Heart left ventricle (tissue), 16 donors: ENCODE data around the gene C10orf88. TPM values are rescaled to one million over a fixed set of nuclear protein-coding genes. Genes with fewer than 3 reads are reported as not detected.

Source experiments
- ATAC-seq, 4 donors: fragments of 200-7000 bp; cut with Tn5 transposase; one replicate each; pipeline ENCODE4 v1.9.1; 2020 to 2022; ENCODE audit warnings: moderate library complexity in 4 of 4, mild to moderate bottlenecking in 3 of 4, moderate number of reproducible peaks in 1 of 4
- DNase-seq, 5 donors: peaks; one replicate each; pipeline ENCODE4 v3.0.0-alpha.2; 2020
- H3K27ac ChIP-seq, 12 donors: fragments of 200-600 bp; sonication (generic) in 4 of 12; one replicate each; pipeline versions ENCODE4 v1.5.0 to v1.8.0; 2016 to 2022; ENCODE audit warnings: mild to moderate bottlenecking in 2 of 12
- H3K27me3 ChIP-seq, 9 donors: fragments of 200-600 bp; sonication (generic) in 2 of 9; one replicate each; pipeline versions ENCODE4 v1.5.1 to v1.8.0; 2016 to 2022; ENCODE audit warnings: mild to moderate bottlenecking in 3 of 9
- H3K36me3 ChIP-seq, 9 donors: fragments of 200-600 bp; sonication (generic) in 2 of 9; one replicate each; pipeline versions ENCODE4 v1.5.0 to v1.8.0; 2018 to 2022; ENCODE audit warnings: mild to moderate bottlenecking in 2 of 9
- H3K4me1 ChIP-seq, 12 donors: fragments of 200-600 bp; sonication (generic) in 4 of 12; one replicate each; pipeline versions ENCODE4 v1.5.0 to v1.8.0; 2016 to 2022; ENCODE audit warnings: mild to moderate bottlenecking in 3 of 12
- H3K4me3 ChIP-seq, 12 donors: fragments of 200-600 bp; sonication (generic) in 4 of 12; one replicate each; pipeline versions ENCODE4 v1.5.0 to v1.8.0; 2017 to 2022; ENCODE audit warnings: mild to moderate bottlenecking in 9 of 12, moderate library complexity in 4 of 12
- H3K9me3 ChIP-seq, 12 donors: fragments of 200-600 bp; sonication (generic) in 4 of 12; one replicate each; pipeline versions ENCODE4 v1.5.0 to v1.8.0; 2016 to 2022; ENCODE audit warnings: mild to moderate bottlenecking in 1 of 12
- CTCF ChIP-seq, 12 donors: fragments of 200-600 bp; sonication (generic) in 4 of 12; IDR thresholded peaks; one replicate each; pipeline versions ENCODE4 v1.5.0 to v1.8.0; 2018 to 2022; ENCODE audit warnings: antibody characterized with exemption in 12 of 12, mild to moderate bottlenecking in 5 of 12
- POLR2A ChIP-seq, 2 donors: fragments of 450-650 bp; IDR thresholded peaks; one replicate each; pipeline ENCODE4 v1.6.1; 2017; ENCODE audit warnings: antibody characterized with exemption in 2 of 2, mild to moderate bottlenecking in 2 of 2, moderate library complexity in 2 of 2
- WGBS, 4 donors: extraction: QIAGEN DNeasy Blood & Tissue Kit in 2 of 4; methylation state at CpG; one replicate each; pipeline versions ENCODE4 v1.1.5 to v1.1.7; 2013 to 2018; 5-methylcytosine and 5-hydroxymethylcytosine counted together
- intact Hi-C, 10 donors: fragments of 100-400 bp; cut with DNase I; formaldehyde crosslinking; loops; one replicate each; pipeline versions ENCODE4 v1.11.1 to v1.14.2; 2022
- polyA plus RNA-seq, 2 donors: library from polyadenylated mRNA; stranded (reverse); fragments of 200-250 nt; gene quantifications; one replicate each; pipeline ENCODE4 v1.2.3, GENCODE V29; 2013
- total RNA-seq, 9 donors: library from RNA; depleted of rRNA in 2 of 9; stranded (reverse); fragments of >200 nt in 2 of 9; fragmentation: NEBNext Ultra II Directional in 3 of 9; extraction: Animal tissue kit (Norgen Biotek cat#: 25700) in 3 of 9; gene quantifications; one replicate each; pipeline versions ENCODE4 v1.1.0 to v1.2.4, GENCODE V29; 2016 to 2023
- donor health status: ischemic (EF 13 %, LVEDD 7.1; RV severe dilation, severe dysfunction).
- donor health status: healthy with polysubstance abuse.
- donor health status: DM: no; HTN: yes; CAD: no.
- donor health status: DM: no; HTN: no; CAD: no.
- donor health status: ischemic (EF 25% LVEDD 6.9; RV normal size, moderate dysfunction).
- donor health status: ischemic (EF 25% LVEDD 5.7; RV mildly dilated, moderate dysfunction).
- donor health status: healthy.
- donor health status: DM: yes; HTN: yes; CAD: no.
- donor health status: ischemic (EF 35%, LVEDD 5.7; RV mildly dilated, moderate dysfunction).
- donor health status: nonischemic (EF 11% LVEDD 7.7; RV severe dilation, severe dysfunction).
- donor health status: DM: yes; HTN: yes; CAD: no.
- donor health status: PGD.
- donor health status: ischemic (EF 29% LVEDD 5.4; RV normal size, mild dysfunction).
- donor health status: nonischemic (EF 23%, LVEDD 6.1; RV moderate dilation, normal function).

The C10orf88 gene
- total and polyA plus RNA-seq, 11 donors, result 3.1 to 8.3 (median 5.7) TPM

DNA sequence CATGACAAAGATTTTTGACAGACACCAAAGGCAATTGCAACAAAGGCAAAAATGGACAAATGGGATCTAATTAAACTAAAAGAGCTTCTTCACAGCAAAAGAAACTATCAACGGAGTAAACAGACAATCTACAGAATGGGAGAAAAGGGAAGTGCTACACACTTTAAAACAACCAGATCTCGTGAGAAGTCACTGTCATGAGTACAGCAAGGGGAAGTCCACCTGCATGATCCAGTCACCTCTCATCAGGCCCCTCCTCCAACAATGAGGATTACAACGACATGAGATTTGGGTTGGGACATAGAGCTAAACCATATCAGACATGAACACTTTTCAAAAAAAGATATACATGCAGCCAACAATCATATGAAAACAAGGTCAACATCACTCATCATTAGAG, 14.7 kb upstream of the C10orf88 start:
- WGBS, 4 donors, result 66 to 83% (median 76%) methylated on average over 3 of the region's 3 CpGs
- no peaks in the 10 kb centered on the region for H3K4me1 ChIP-seq
- DNase-seq (no peak), ATAC-seq (no peak)
- intact Hi-C loops, result no loop called here
- no peak for TF ChIP-seq POLR2A (IDR thresholded peaks at IDR 0.05)
- no peak for TF ChIP-seq CTCF (IDR thresholded peaks at IDR 0.05)
- H3K27ac ChIP-seq, result no peak overlapping the region
- H3K36me3 ChIP-seq, result no peaks in the 10 kb centered on the region
- H3K9me3 ChIP-seq, result peaks cover 0 to 43% (median 15%) of the 10 kb centered on the region in 12 donors
- peaks cover 0 to 5% (median 0%) of the 10 kb centered on the region in 9 donors for H3K27me3 ChIP-seq
- no peak overlapping the region for H3K4me3 ChIP-seq

GRCh38 chr10:122966879-122967278, 12.9 kb upstream of the C10orf88 start:
- intact Hi-C loops, result no loop called here
- TF ChIP-seq CTCF (IDR thresholded peaks at IDR 0.05) (no peak), POLR2A (IDR thresholded peaks at IDR 0.05) (no peak)

DNA sequence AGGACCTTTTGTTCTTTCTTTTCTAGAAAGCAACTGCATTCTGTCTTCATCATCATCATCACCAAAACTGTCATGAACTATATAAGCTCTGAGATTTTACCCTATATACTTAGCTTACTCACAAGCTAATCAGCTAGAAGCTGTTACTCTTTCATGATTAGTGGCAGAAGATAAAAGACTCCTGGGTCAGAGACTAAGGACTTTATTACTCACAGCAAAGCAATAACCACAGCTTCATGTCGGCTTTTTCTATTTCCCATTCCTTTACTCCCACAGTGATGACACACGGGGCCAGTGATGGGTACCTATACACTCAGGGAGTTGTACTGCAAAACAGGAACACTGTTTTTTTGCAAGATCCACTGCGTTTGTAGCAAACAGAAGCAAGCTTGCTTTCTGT, 8.4 kb upstream of the C10orf88 start:
- H3K27ac ChIP-seq, result no peak overlapping the region
- H3K36me3 ChIP-seq, result no peaks in the 10 kb centered on the region
- no peak for ATAC-seq
- H3K4me1 ChIP-seq, result no peaks in the 10 kb centered on the region
- no peak for DNase-seq
- H3K27me3 ChIP-seq, result no peaks in the 10 kb centered on the region
- TF ChIP-seq POLR2A (IDR thresholded peaks at IDR 0.05), result no peak
- intact Hi-C loops, result no loop called here
- 63 to 77% (median 72%) methylated on average over 3 of the region's 3 CpGs for WGBS, 4 donors
- no peak overlapping the region for H3K4me3 ChIP-seq
- H3K9me3 ChIP-seq, result peaks cover 0 to 23% (median 10%) of the 10 kb centered on the region in 12 donors

More at GRCh38 chr10:122966879-122967278, 12.9 kb upstream of the C10orf88 start:
- Histone ChIP-seq H3K27me3 (peaks cover 0 to 5% (median 0%) of the 10 kb centered on the region in 9 donors), H3K36me3 (no peaks in the 10 kb centered on the region), H3K9me3 (peaks cover 0 to 43% (median 15%) of the 10 kb centered on the region in 12 donors), H3K4me3 (no peak overlapping the region), H3K27ac (no peak overlapping the region), H3K4me1 (no peaks in the 10 kb centered on the region)
- ATAC-seq (no peak), DNase-seq (no peak)

GRCh38 chr10:122957474-122957873, 3.4 kb upstream of the C10orf88 start:
- intact Hi-C loops, result no loop called here
- H3K4me1 ChIP-seq, result peaks cover 0 to 19% (median 14%) of the 10 kb centered on the region in 12 donors
- WGBS, 4 donors, result 72 to 76% (median 74%) methylated on average over 5 of the region's 5 CpGs
- no peak for TF ChIP-seq CTCF (IDR thresholded peaks at IDR 0.05)
- no peak for TF ChIP-seq POLR2A (IDR thresholded peaks at IDR 0.05)
- no peaks in the 10 kb centered on the region for H3K27me3 ChIP-seq
- DNase-seq (no peak), ATAC-seq (no peak)
- no peaks in the 10 kb centered on the region for H3K9me3 ChIP-seq
- no peak overlapping the region for H3K4me3 ChIP-seq
- no peak overlapping the region for H3K27ac ChIP-seq
- H3K36me3 ChIP-seq, result no peaks in the 10 kb centered on the region

GRCh38 chr10:122955892-122956291, 1.9 kb upstream of the C10orf88 start:
- no peak overlapping the region for H3K4me3 ChIP-seq
- DNase-seq, result no peak
- WGBS, 4 donors, result 91 to 95% (median 93%) methylated on average over 1 of the region's 1 CpG
- H3K4me1 ChIP-seq, result peaks cover 0 to 24% (median 17%) of the 10 kb centered on the region in 12 donors
- intact Hi-C loops, result loop anchor here in 2 of 10 donors (2.0 kb wide), 1 partner anchor 25 kb away; the partner anchor contains the start of gene PSTK (in 2 of the 2)
- no peaks in the 10 kb centered on the region for H3K9me3 ChIP-seq
- no peak overlapping the region for H3K27ac ChIP-seq
- ATAC-seq, result no peak
- TF ChIP-seq CTCF (IDR thresholded peaks at IDR 0.05), result no peak
- TF ChIP-seq POLR2A (IDR thresholded peaks at IDR 0.05), result no peak
- H3K36me3 ChIP-seq, result peaks cover 0 to 4% (median 0%) of the 10 kb centered on the region in 9 donors
- no peaks in the 10 kb centered on the region for H3K27me3 ChIP-seq
